Measurements from ENCODE around the gene LIN7A. TPM values are rescaled to one million over a fixed set of nuclear protein-coding genes. Genes with fewer than 3 reads are reported as not detected.

Gene LIN7A
- total and polyA plus RNA-seq, 2 experiments from 2014 or later, result 5.2 to 9.9 TPM

DNA sequence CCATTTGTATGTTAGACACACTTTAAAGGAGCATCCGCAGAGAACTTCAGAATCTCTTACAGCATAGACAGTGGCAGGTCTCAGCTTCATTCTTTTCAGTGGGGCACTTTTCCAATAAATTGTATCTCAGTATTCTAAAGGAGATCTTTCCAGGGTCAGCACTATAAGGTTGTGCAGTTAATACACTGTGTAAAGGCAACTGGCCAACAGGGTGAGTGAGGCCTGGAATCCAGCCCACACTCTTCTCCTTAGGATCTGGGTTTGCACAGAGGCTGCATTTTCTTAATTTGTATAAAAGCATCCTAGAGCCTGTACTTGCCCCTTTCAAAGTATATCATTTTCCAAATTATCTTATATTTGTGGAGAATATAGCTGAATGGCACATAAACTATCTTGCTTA, 126.9 kb downstream of the LIN7A start:
- Histone ChIP-seq H3K36me3 (replicated peaks; ENCODE audit: insufficient read depth, low read depth) (no peaks in the 10 kb centered on the region), H3K4me2 (no peak overlapping the region), H3K27ac (no peak overlapping the region), H4K20me1 (ENCODE audit: insufficient read depth, poor library complexity, severe bottlenecking) (no peaks in the 10 kb centered on the region), H3K4me3 (no peak overlapping the region), H3K4me1 (ENCODE audit: insufficient read depth) (no peaks in the 10 kb centered on the region), H3K79me2 (no peaks in the 10 kb centered on the region), H3K27me3 (no peaks in the 10 kb centered on the region), H3K9me2 (replicated peaks; ENCODE audit: insufficient read depth) (no peaks in the 10 kb centered on the region), H2AFZ (no peak overlapping the region), H3K9me3 (ENCODE audit: low read depth) (no peaks in the 10 kb centered on the region)
- WGBS (ENCODE audit: low lambda C conversion rate, missing lambda C conversion rate), result 96% methylated on average over 1 of the region's 1 CpG
- DNase-seq (ENCODE audit: low spot score), result no peak
- TF ChIP-seq EZH2phosphoT487 (IDR thresholded peaks at IDR 0.05; ENCODE audit: low read depth, severe bottlenecking, unreplicated experiment) (no peak), CTCF (IDR thresholded peaks at IDR 0.05; ENCODE audit: poor library complexity) (no peak), EZH2 (IDR thresholded peaks at IDR 0.05; ENCODE audit: borderline replicate concordance) (no peak)

GRCh38 chr12:80807640-80808288, 130.0 kb downstream of the LIN7A start:
- WGBS (ENCODE audit: low lambda C conversion rate, missing lambda C conversion rate), result 95% methylated on average over 4 of the region's 4 CpGs
- H3K79me2 ChIP-seq, result no peaks in the 10 kb centered on the region
- no peak overlapping the region for H3K4me2 ChIP-seq

DNA sequence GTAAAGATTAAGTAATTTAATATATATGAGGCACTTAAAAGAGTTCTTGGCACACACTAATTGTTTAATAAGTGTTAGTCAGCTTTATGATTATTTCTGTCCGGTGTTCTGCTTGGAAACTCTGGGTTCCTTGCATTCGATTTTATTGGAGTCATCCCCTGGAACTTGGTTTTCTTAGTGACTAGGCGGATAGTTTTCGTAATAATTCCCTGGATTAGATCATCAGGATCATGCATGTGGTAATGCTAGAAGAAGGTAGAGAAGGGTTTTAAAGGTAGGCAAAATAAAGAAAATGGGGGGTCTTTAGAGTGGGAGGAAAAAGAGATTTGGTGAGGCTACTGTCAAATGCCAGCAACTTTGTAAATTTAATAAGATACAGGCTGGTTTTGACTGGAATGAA, 132.6 kb downstream of the LIN7A start:
- Histone ChIP-seq H3K9me3 (ENCODE audit: low read depth) (no peaks in the 10 kb centered on the region), H3K9me2 (replicated peaks; ENCODE audit: insufficient read depth) (no peaks in the 10 kb centered on the region), H3K4me3 (no peak overlapping the region), H3K27me3 (no peaks in the 10 kb centered on the region), H3K36me3 (replicated peaks; ENCODE audit: insufficient read depth, low read depth) (no peaks in the 10 kb centered on the region), H3K4me1 (ENCODE audit: insufficient read depth) (no peaks in the 10 kb centered on the region), H3K4me2 (no peak overlapping the region), H3K27ac (no peak overlapping the region), H2AFZ (no peak overlapping the region), H3K79me2 (no peaks in the 10 kb centered on the region), H4K20me1 (ENCODE audit: insufficient read depth, poor library complexity, severe bottlenecking) (no peaks in the 10 kb centered on the region)
- 83% methylated on average over 4 of the region's 4 CpGs for WGBS (ENCODE audit: low lambda C conversion rate, missing lambda C conversion rate)
- TF ChIP-seq EZH2 (IDR thresholded peaks at IDR 0.05; ENCODE audit: borderline replicate concordance) (no peak), EZH2phosphoT487 (IDR thresholded peaks at IDR 0.05; ENCODE audit: low read depth, severe bottlenecking, unreplicated experiment) (no peak), CTCF (IDR thresholded peaks at IDR 0.05; ENCODE audit: poor library complexity) (no peak)
- no peak for DNase-seq (ENCODE audit: low spot score)

More at GRCh38 chr12:80807640-80808288, 130.0 kb downstream of the LIN7A start:
- Histone ChIP-seq H3K36me3 (replicated peaks; ENCODE audit: insufficient read depth, low read depth) (no peaks in the 10 kb centered on the region), H3K4me1 (ENCODE audit: insufficient read depth) (no peaks in the 10 kb centered on the region), H3K27ac (no peak overlapping the region), H3K4me3 (no peak overlapping the region), H3K9me3 (ENCODE audit: low read depth) (no peaks in the 10 kb centered on the region), H3K9me2 (replicated peaks; ENCODE audit: insufficient read depth) (no peaks in the 10 kb centered on the region), H3K27me3 (no peaks in the 10 kb centered on the region), H2AFZ (no peak overlapping the region), H4K20me1 (ENCODE audit: insufficient read depth, poor library complexity, severe bottlenecking) (no peaks in the 10 kb centered on the region)
- TF ChIP-seq EZH2 (IDR thresholded peaks at IDR 0.05; ENCODE audit: borderline replicate concordance) (no peak), EZH2phosphoT487 (IDR thresholded peaks at IDR 0.05; ENCODE audit: low read depth, severe bottlenecking, unreplicated experiment) (no peak), CTCF (IDR thresholded peaks at IDR 0.05; ENCODE audit: poor library complexity) (no peak)
- DNase-seq (ENCODE audit: low spot score), result no peak
